Calu3 (cell line): ENCODE data around the gene IFNG. TPM values are rescaled to one million over a fixed set of nuclear protein-coding genes. Genes with fewer than 3 reads are reported as not detected.

Source experiments
- BruUV-seq: library from RNA; stranded (reverse); fragments of 400-500 nt; replicated peaks from 2 replicates; lab custom pipeline; 2021; lab: Mats Ljungman, UMichigan
- CTCF ChIA-PET: fragments of 300-600 bp; sonication (Branson Sonifier 250); formaldehyde crosslinking; loops from one replicate; lab custom pipeline; 2022; ENCODE audit warnings: antibody characterized with exemption; lab: Charles Lee
- DNase-seq: peaks from one replicate; pipeline ENCODE4 v3.0.0; 2022
- H3K27ac Mint-ChIP-seq: one replicate; pipeline ENCODE4 v1.8.0; 2022; ENCODE audit warnings: mixed read lengths; ENCODE audit not compliant: unreplicated experiment
- H3K27me3 Mint-ChIP-seq: one replicate; pipeline ENCODE4 v1.8.0; 2022; ENCODE audit warnings: mixed read lengths; ENCODE audit not compliant: unreplicated experiment
- H3K36me3 Mint-ChIP-seq: one replicate; pipeline ENCODE4 v1.8.0; 2022; ENCODE audit warnings: mild to moderate bottlenecking, moderate library complexity, mixed read lengths; ENCODE audit not compliant: insufficient read depth, unreplicated experiment
- H3K4me1 Mint-ChIP-seq: one replicate; pipeline ENCODE4 v1.8.0; 2022; ENCODE audit warnings: mild to moderate bottlenecking, low read depth, mixed read lengths; ENCODE audit not compliant: unreplicated experiment
- H3K4me3 Mint-ChIP-seq: one replicate; pipeline ENCODE4 v1.8.0; 2022; ENCODE audit warnings: mild to moderate bottlenecking, low read depth, moderate library complexity, mixed read lengths; ENCODE audit not compliant: unreplicated experiment
- H3K9me3 Mint-ChIP-seq: one replicate; pipeline ENCODE4 v1.8.0; 2022; ENCODE audit warnings: low read depth, mixed read lengths; ENCODE audit not compliant: unreplicated experiment
- intact Hi-C: fragments of 100-400 bp; cut with micrococcal nuclease; formaldehyde crosslinking; loops from one replicate; pipeline ENCODE4 v1.10.0; 2022; ENCODE audit not compliant: unreplicated experiment
- total RNA-seq: library from RNA; stranded (reverse); gene quantifications from 2 replicates; pipeline ENCODE4 v1.2.3, GENCODE V29; 2022
- TF ChIP-seq, protein P1 (sequence below): fragments of 200-600 bp; IDR thresholded peaks from one replicate; pipeline ENCODE4 v1.8.0; 2022; ENCODE audit warnings: antibody characterized with exemption; ENCODE audit not compliant: unreplicated experiment

IFNG gene
- total RNA-seq, 1 experiment from 2014 or later: not detected

DNA sequence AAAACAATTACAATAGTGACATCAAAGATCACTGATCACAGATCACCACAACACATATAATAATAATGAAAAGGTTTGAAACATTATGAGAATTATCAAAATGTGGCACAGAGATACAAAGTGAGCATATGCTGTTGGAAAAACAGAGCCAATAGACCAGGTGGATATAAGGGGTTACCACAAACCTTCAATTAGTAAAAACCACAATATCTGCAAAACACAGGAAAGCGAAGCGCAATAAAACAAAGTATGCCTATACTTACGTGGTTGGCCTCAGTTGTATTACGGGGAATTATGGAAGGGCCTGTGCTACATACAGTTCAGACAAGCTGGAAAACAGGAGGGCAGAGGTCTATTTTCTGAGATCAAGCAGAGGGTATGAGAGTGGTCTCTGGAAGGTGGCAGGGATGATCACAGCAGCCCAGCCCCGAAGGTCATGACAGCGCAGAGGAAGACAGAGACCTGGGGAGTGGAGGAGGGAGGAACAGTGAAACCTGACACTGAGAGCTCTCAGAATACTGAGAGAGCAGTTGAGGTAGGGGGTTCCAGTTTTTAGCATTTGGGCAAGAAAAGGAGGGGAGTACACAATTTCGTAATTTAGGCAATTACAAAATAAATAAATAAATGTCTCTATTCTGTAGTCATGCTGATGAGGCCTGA is 41.3 kb downstream of the IFNG start:
- TF ChIP-seq, protein P1, sequence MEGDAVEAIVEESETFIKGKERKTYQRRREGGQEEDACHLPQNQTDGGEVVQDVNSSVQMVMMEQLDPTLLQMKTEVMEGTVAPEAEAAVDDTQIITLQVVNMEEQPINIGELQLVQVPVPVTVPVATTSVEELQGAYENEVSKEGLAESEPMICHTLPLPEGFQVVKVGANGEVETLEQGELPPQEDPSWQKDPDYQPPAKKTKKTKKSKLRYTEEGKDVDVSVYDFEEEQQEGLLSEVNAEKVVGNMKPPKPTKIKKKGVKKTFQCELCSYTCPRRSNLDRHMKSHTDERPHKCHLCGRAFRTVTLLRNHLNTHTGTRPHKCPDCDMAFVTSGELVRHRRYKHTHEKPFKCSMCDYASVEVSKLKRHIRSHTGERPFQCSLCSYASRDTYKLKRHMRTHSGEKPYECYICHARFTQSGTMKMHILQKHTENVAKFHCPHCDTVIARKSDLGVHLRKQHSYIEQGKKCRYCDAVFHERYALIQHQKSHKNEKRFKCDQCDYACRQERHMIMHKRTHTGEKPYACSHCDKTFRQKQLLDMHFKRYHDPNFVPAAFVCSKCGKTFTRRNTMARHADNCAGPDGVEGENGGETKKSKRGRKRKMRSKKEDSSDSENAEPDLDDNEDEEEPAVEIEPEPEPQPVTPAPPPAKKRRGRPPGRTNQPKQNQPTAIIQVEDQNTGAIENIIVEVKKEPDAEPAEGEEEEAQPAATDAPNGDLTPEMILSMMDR: no peak
- CTCF ChIA-PET: no interaction called here
- H3K36me3 Mint-ChIP-seq: no peaks in the 10 kb centered on the region
- no TSS peak for BruUV-seq
- peaks cover 46% of the 10 kb centered on the region for H3K27me3 Mint-ChIP-seq
- no peak overlapping the region for H3K27ac Mint-ChIP-seq
- no peak overlapping the region for H3K4me3 Mint-ChIP-seq
- DNase-seq: no peak
- H3K9me3 Mint-ChIP-seq: no peaks in the 10 kb centered on the region
- intact Hi-C loops: no loop called here
- H3K4me1 Mint-ChIP-seq: no peaks in the 10 kb centered on the region

DNA sequence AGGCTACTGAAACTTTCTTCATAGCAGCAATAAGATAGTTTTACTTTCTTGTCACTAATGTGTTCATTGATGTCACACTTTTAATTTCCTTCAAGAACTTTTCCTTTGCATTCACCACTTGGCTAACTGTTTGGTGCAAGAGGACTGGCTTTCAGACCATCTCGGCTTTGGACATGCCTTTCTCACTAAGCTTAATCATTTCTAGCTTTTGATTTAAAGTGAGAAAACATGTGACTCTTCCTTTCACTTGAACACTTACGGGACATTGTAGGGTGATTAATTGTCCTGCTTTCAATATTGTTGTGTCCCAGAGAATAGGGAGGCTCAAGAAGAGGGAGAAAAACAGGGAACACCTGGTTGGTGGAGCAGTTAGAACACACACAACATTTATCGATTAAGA is 41.9 kb downstream of the IFNG start:
- Mint-ChIP-seq H3K4me3 (no peak overlapping the region), H3K4me1 (no peaks in the 10 kb centered on the region), H3K9me3 (no peaks in the 10 kb centered on the region), H3K27ac (no peak overlapping the region), H3K27me3 (peaks cover 46% of the 10 kb centered on the region), H3K36me3 (no peaks in the 10 kb centered on the region)
- intact Hi-C loops: no loop called here
- CTCF ChIA-PET: interaction anchor here (0.9 kb wide), 1 partner anchor 40 kb away, joined by 3 read pairs; no protein-coding TSS in a partner anchor
- no peak for DNase-seq
- no TSS peak for BruUV-seq
- TF ChIP-seq, protein P1: no peak

DNA sequence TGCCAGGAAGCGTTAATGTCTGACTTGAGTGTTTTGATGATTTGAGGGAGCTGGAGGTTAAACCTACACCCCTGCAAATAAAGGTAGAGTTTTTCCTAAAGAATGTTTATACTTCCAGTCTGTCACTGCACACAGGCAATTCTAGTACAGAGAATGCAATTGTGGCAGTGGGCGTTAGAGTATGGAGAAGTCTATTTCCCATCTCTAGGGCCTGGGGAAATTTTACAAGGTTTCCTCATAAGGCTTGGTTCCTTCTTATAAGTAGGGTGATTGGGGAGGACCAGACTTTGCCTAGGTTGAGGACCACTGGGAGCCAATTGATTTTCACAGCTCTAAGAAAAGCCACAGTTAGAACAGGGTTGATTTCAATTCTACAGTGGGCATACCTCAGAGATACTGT is 44.3 kb downstream of the IFNG start:
- CTCF ChIA-PET: no interaction called here
- H3K9me3 Mint-ChIP-seq: no peaks in the 10 kb centered on the region
- no peak overlapping the region for H3K27ac Mint-ChIP-seq
- TF ChIP-seq, protein P1: no peak
- DNase-seq: no peak
- no peaks in the 10 kb centered on the region for H3K4me1 Mint-ChIP-seq
- no TSS peak for BruUV-seq
- H3K36me3 Mint-ChIP-seq: no peaks in the 10 kb centered on the region
- intact Hi-C loops: no loop called here
- no peak overlapping the region for H3K4me3 Mint-ChIP-seq
- peaks cover 46% of the 10 kb centered on the region for H3K27me3 Mint-ChIP-seq

DNA sequence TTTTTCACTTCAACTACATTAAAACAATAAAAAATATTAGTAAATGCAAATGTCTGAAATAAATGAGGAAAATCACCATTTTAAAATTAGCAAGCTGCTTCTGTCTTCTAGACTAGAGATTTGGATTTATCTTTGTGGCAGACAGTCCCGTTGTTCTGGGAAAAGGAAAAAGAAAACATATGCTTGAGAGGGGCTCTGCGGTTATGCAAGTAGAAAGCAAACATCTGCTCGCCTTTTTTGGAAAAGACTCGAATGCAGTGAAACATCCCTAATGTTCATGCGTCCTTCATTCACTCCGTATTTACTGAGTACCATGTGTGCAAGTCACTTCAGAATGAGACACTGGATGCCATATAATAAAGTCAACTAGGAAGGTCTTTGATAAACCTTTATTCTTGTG is 44.9 kb downstream of the IFNG start:
- Mint-ChIP-seq H3K4me3 (no peak overlapping the region), H3K9me3 (no peaks in the 10 kb centered on the region), H3K4me1 (no peaks in the 10 kb centered on the region), H3K36me3 (no peaks in the 10 kb centered on the region), H3K27me3 (peaks cover 46% of the 10 kb centered on the region), H3K27ac (no peak overlapping the region)
- TF ChIP-seq, protein P1: no peak
- DNase-seq: no peak
- intact Hi-C loops: no loop called here
- CTCF ChIA-PET: interaction anchor here (1.7 kb wide), 1 partner anchor 74 kb away, joined by 5 read pairs; no protein-coding TSS in a partner anchor
- BruUV-seq: no TSS peak
